Upper lobe of left lung (tissue), 6 donors: Measurements from ENCODE around the gene PLPPR3. TPM values are rescaled to one million over a fixed set of nuclear protein-coding genes. Genes with fewer than 3 reads are reported as not detected.

Source experiments
- small RNA-seq, 4 donors: library from RNA; depleted of rRNA; stranded (forward); fragments of <200 nt; gene quantifications; one replicate each; pipeline ENCODE3, GENCODE V24; 2016
- total RNA-seq, 6 donors: library from RNA; depleted of rRNA in 4 of 6; stranded (reverse); fragments of >200 nt in 4 of 6; gene quantifications; one replicate each; pipeline versions ENCODE4 v1.1.0 to v1.2.1, GENCODE V29; 2016 to 2021
- donor health status: DM: no; HTN: no; CAD: no; lungs with moderate emphysema.
- donor health status: DM: no; HTN: yes; CAD: no; lungs with severe emphysema.

The PLPPR3 gene
- total RNA-seq, 6 donors from 2014 or later: 0.63 to 14.2 (median 5.6) TPM

Small RNA genes lying within 50 kb of the gene (small RNA-seq; reads per million reads assigned to genes)
- gene MIR3187: 0 reads per million in 4 donors

Other genes with a start within 250 kb of the PLPPR3 start
- 100 to 1,000 TPM; 222 to 429 (median 387) TPM for gene BSG, start 249.4 kb downstream of the PLPPR3 start, total RNA-seq
- gene HCN2, start 232.1 kb downstream of the PLPPR3 start, total RNA-seq: under 1 TPM in 3 of 6 donors, not detected in 3; 0.46 to 0.47 (median 0.46) TPM
- 10 to 100 TPM; 26.7 to 86.5 (median 50.9) TPM for gene POLRMT, start 188.4 kb downstream of the PLPPR3 start, total RNA-seq
- gene FGF22, start 182.1 kb downstream of the PLPPR3 start, total RNA-seq: 1 to 10 TPM in 3 of 6 donors, under 1 TPM in 2, not detected in 1; 0.40 to 6.3 (median 1.2) TPM
- gene RNF126, start 158.7 kb downstream of the PLPPR3 start, total RNA-seq: 100 to 1,000 TPM in 1 of 6 donors, 10 to 100 TPM in 5; 36.7 to 106 (median 66.3) TPM
- gene FSTL3, start 145.6 kb downstream of the PLPPR3 start, total RNA-seq: 100 to 1,000 TPM; 109 to 335 (median 197) TPM
- gene PRSS57, start 126.5 kb downstream of the PLPPR3 start, total RNA-seq: under 1 TPM in 2 of 6 donors, not detected in 4; 0.37 to 0.46 TPM
- 10 to 100 TPM; 12.5 to 65.6 (median 37.4) TPM for gene PALM, start 113.0 kb downstream of the PLPPR3 start, total RNA-seq
- 10 to 100 TPM; 22.5 to 51.5 (median 37.5) TPM for gene MISP, start 70.8 kb downstream of the PLPPR3 start, total RNA-seq
- gene PTBP1, start 24.5 kb downstream of the PLPPR3 start, total RNA-seq: 100 to 1,000 TPM; 122 to 270 (median 219) TPM
- 10 to 100 TPM in 1 of 6 donors, 1 to 10 TPM in 5; 2.0 to 13.6 (median 5.3) TPM for gene AZU1, start 5.9 kb upstream of the PLPPR3 start, total RNA-seq
- 1 to 10 TPM in 2 of 6 donors, not detected in 4; 1.1 to 9.4 TPM for gene PRTN3, start 19.0 kb upstream of the PLPPR3 start, total RNA-seq
- 10 to 100 TPM in 1 of 6 donors, 1 to 10 TPM in 2, under 1 TPM in 2, not detected in 1; 0.69 to 11.9 (median 1.3) TPM for gene ELANE, start 30.3 kb upstream of the PLPPR3 start, total RNA-seq
- 100 to 1,000 TPM; 101 to 393 (median 259) TPM for gene CFD, start 37.7 kb upstream of the PLPPR3 start, total RNA-seq
- 100 to 1,000 TPM in 2 of 6 donors, 10 to 100 TPM in 4; 33.5 to 110 (median 62.1) TPM for gene MED16, start 71.2 kb upstream of the PLPPR3 start, total RNA-seq
- gene RNU6-9, start 71.5 kb upstream of the PLPPR3 start, total RNA-seq: not detected
- 10 to 100 TPM; 39.6 to 71.2 (median 63.3) TPM for gene R3HDM4, start 91.3 kb upstream of the PLPPR3 start, total RNA-seq
- gene KISS1R, start 95.4 kb upstream of the PLPPR3 start, total RNA-seq: not detected
- gene ARID3A, start 104.1 kb upstream of the PLPPR3 start, total RNA-seq: 10 to 100 TPM in 4 of 6 donors, 1 to 10 TPM in 2; 7.1 to 54.5 (median 19.2) TPM
- 100 to 1,000 TPM in 1 of 6 donors, 10 to 100 TPM in 5; 29.2 to 122 (median 38.6) TPM for gene WDR18, start 162.4 kb upstream of the PLPPR3 start, total RNA-seq
- gene GRIN3B, start 178.5 kb upstream of the PLPPR3 start, total RNA-seq: 10 to 100 TPM in 1 of 6 donors, 1 to 10 TPM in 4, under 1 TPM in 1; 0.06 to 18.9 (median 5.6) TPM
- 100 to 1,000 TPM; 143 to 643 (median 208) TPM for gene TMEM259, start 199.2 kb upstream of the PLPPR3 start, total RNA-seq
- gene RNU6-2, start 199.6 kb upstream of the PLPPR3 start, total RNA-seq: not detected
- gene CNN2, start 204.7 kb upstream of the PLPPR3 start, total RNA-seq: 100 to 1,000 TPM in 5 of 6 donors, 10 to 100 TPM in 1; 98.1 to 262 (median 164) TPM
- gene ABCA7, start 218.2 kb upstream of the PLPPR3 start, total RNA-seq: 100 to 1,000 TPM in 2 of 6 donors, 10 to 100 TPM in 4; 34.1 to 224 (median 58.2) TPM
- gene ARHGAP45, start 245.2 kb upstream of the PLPPR3 start, total RNA-seq: 100 to 1,000 TPM in 4 of 6 donors, 10 to 100 TPM in 2; 91.6 to 332 (median 123) TPM